Heart left ventricle (tissue), 13 donors: Measurements from ENCODE around the gene KIF26A.

Experiments
- POLR2A ChIP-seq, 2 donors: fragments of 450-650 bp; IDR thresholded peaks; one replicate each; pipeline ENCODE4 v1.6.1; 2017; ENCODE audit warnings: antibody characterized with exemption in 2 of 2, mild to moderate bottlenecking in 2 of 2, moderate library complexity in 2 of 2
- TF ChIP-seq, protein P1 (sequence below), 12 donors: fragments of 200-600 bp; sonication (generic) in 4 of 12; IDR thresholded peaks; one replicate each; pipeline versions ENCODE4 v1.5.0 to v1.8.0; 2018 to 2022; ENCODE audit warnings: antibody characterized with exemption in 12 of 12, mild to moderate bottlenecking in 5 of 12
- donor health status: ischemic (EF 13 %, LVEDD 7.1; RV severe dilation, severe dysfunction).
- donor health status: DM: no; HTN: yes; CAD: no.
- donor health status: DM: no; HTN: no; CAD: no.
- donor health status: ischemic (EF 25% LVEDD 6.9; RV normal size, moderate dysfunction).
- donor health status: ischemic (EF 25% LVEDD 5.7; RV mildly dilated, moderate dysfunction).
- donor health status: ischemic (EF 35%, LVEDD 5.7; RV mildly dilated, moderate dysfunction).
- donor health status: nonischemic (EF 11% LVEDD 7.7; RV severe dilation, severe dysfunction).
- donor health status: DM: yes; HTN: yes; CAD: no.
- donor health status: PGD.
- donor health status: ischemic (EF 29% LVEDD 5.4; RV normal size, mild dysfunction).
- donor health status: nonischemic (EF 23%, LVEDD 6.1; RV moderate dilation, normal function).

DNA sequence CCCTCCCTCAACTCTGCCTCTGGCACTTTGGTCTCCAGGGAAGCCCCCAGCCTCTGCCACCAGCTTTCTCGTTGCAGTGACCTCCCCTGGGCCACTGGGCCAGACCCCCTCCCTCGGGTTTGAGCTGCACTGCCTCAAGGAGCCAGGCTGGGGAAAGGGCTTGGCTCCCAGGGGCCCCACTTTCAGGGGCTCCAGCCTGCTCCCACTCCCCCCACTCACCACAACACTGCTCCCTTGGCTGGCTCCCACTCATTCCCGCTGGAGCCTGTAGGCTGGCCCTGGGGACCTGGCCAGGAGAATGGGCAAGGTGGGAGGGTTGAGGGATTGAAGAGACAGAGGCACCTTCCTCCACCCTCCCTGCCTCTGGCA, 19.3 kb upstream of the KIF26A start:
- no peak for TF ChIP-seq POLR2A (IDR thresholded peaks at IDR 0.05)
- TF ChIP-seq, protein P1, sequence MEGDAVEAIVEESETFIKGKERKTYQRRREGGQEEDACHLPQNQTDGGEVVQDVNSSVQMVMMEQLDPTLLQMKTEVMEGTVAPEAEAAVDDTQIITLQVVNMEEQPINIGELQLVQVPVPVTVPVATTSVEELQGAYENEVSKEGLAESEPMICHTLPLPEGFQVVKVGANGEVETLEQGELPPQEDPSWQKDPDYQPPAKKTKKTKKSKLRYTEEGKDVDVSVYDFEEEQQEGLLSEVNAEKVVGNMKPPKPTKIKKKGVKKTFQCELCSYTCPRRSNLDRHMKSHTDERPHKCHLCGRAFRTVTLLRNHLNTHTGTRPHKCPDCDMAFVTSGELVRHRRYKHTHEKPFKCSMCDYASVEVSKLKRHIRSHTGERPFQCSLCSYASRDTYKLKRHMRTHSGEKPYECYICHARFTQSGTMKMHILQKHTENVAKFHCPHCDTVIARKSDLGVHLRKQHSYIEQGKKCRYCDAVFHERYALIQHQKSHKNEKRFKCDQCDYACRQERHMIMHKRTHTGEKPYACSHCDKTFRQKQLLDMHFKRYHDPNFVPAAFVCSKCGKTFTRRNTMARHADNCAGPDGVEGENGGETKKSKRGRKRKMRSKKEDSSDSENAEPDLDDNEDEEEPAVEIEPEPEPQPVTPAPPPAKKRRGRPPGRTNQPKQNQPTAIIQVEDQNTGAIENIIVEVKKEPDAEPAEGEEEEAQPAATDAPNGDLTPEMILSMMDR (IDR thresholded peaks at IDR 0.05), result no peak
